Measurements from ENCODE around the gene RAD51B.

The RAD51B gene

DNA sequence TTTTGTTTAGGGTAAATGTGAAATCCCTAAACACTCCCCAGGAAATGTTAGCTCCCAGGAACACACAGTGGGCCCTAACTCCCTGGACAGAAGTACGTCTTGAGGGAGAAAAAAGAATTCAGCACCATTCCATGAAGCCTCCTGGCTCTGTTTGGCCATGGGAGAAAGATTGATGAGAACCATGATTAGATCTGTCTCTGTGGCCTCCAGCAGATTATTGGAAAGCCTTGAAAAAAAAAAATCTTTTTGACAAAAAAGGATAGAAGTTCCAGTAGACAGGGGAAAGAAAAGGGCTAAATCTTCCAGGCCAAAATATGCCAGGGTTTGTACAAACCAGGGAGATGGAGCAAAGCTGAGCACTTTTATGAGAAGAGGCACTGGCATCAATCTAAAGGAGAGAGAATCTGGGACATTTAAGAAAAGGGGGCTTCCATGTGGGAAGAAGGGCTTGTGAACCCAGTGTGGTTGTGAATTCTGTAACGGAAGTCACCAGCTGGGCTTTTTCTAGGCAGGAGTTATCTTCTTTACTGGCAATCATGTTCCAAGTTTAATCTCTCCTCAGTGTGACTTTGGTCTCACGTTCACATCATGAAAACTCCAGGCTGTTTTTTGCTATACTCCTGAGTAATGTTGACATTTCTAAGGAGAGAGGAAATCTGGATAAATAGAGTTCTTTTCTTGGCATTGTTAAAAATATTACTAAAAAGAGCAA, 426.7 kb downstream of the RAD51B start:
- no peak overlapping the region for H2AFZ ChIP-seq (ENCODE audit: low read length)
- H3K4me1 ChIP-seq (ENCODE audit: low read length) = no peaks in the 10 kb centered on the region
- H3K9ac ChIP-seq (ENCODE audit: low read length) = no peak overlapping the region
- no peak for DNase-seq
- no peak overlapping the region for H3K4me2 ChIP-seq (ENCODE audit: low read depth, low read length)
- H3F3A ChIP-seq (ENCODE audit: insufficient read depth, low read length) = no peaks in the 10 kb centered on the region
- no peaks in the 10 kb centered on the region for H3K27me3 ChIP-seq (replicated peaks; ENCODE audit: insufficient read depth, low read length)
- no peaks in the 10 kb centered on the region for H4K20me1 ChIP-seq (ENCODE audit: insufficient read depth, low read length)
- no peaks in the 10 kb centered on the region for H3K9me2 ChIP-seq (replicated peaks; ENCODE audit: insufficient read depth, low read length)
- no peaks in the 10 kb centered on the region for H3K79me2 ChIP-seq (ENCODE audit: low read length)
- no peak overlapping the region for H3K4me3 ChIP-seq (ENCODE audit: low read length)
- TF ChIP-seq, protein P1, sequence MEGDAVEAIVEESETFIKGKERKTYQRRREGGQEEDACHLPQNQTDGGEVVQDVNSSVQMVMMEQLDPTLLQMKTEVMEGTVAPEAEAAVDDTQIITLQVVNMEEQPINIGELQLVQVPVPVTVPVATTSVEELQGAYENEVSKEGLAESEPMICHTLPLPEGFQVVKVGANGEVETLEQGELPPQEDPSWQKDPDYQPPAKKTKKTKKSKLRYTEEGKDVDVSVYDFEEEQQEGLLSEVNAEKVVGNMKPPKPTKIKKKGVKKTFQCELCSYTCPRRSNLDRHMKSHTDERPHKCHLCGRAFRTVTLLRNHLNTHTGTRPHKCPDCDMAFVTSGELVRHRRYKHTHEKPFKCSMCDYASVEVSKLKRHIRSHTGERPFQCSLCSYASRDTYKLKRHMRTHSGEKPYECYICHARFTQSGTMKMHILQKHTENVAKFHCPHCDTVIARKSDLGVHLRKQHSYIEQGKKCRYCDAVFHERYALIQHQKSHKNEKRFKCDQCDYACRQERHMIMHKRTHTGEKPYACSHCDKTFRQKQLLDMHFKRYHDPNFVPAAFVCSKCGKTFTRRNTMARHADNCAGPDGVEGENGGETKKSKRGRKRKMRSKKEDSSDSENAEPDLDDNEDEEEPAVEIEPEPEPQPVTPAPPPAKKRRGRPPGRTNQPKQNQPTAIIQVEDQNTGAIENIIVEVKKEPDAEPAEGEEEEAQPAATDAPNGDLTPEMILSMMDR (IDR thresholded peaks at IDR 0.05; ENCODE audit: low read length) = no peak
- TF ChIP-seq EZH2 (optimal IDR thresholded peaks at IDR 0.05; ENCODE audit: low read depth, low read length) (no peak), EZH2phosphoT487 (IDR thresholded peaks at IDR 0.05; ENCODE audit: low read length) (no peak)
- H3K36me3 ChIP-seq (replicated peaks; ENCODE audit: insufficient read depth, low read length) = no peaks in the 10 kb centered on the region
- H3K27ac ChIP-seq (ENCODE audit: low read length) = no peak overlapping the region
- H3K9me3 ChIP-seq (replicated peaks; ENCODE audit: insufficient read depth, low read length) = no peaks in the 10 kb centered on the region

DNA sequence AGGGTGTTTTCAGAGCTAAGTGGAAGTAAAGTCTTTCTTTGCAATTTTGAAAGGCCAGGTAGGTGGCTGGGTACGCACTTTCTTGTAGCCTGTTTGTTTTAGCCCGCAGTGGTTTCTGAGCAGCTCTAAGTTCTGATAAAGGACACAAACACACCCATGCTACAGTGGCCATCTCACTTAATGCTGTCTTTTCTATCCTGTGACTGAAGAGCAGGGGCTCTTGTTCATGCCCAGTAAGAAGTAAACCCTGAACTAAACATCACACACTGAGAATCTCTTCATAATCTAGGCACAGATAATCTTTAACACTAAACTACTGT, 427.2 kb downstream of the RAD51B start:
- no peaks in the 10 kb centered on the region for H3K79me2 ChIP-seq (ENCODE audit: low read length)
- no peak overlapping the region for H3K27ac ChIP-seq (ENCODE audit: low read length)
- no peaks in the 10 kb centered on the region for H3F3A ChIP-seq (ENCODE audit: insufficient read depth, low read length)
- no peak for TF ChIP-seq EZH2 (optimal IDR thresholded peaks at IDR 0.05; ENCODE audit: low read depth, low read length)
- TF ChIP-seq EZH2phosphoT487 (IDR thresholded peaks at IDR 0.05; ENCODE audit: low read length) = no peak
- TF ChIP-seq, protein P1 (IDR thresholded peaks at IDR 0.05; ENCODE audit: low read length) = no peak
- no peaks in the 10 kb centered on the region for H3K9me3 ChIP-seq (replicated peaks; ENCODE audit: insufficient read depth, low read length)
- H3K9ac ChIP-seq (ENCODE audit: low read length) = no peak overlapping the region
- no peak overlapping the region for H2AFZ ChIP-seq (ENCODE audit: low read length)
- H4K20me1 ChIP-seq (ENCODE audit: insufficient read depth, low read length) = no peaks in the 10 kb centered on the region
- H3K4me3 ChIP-seq (ENCODE audit: low read length) = no peak overlapping the region
- H3K36me3 ChIP-seq (replicated peaks; ENCODE audit: insufficient read depth, low read length) = no peaks in the 10 kb centered on the region
- no peaks in the 10 kb centered on the region for H3K9me2 ChIP-seq (replicated peaks; ENCODE audit: insufficient read depth, low read length)
- H3K4me1 ChIP-seq (ENCODE audit: low read length) = no peaks in the 10 kb centered on the region
- no peak overlapping the region for H3K4me2 ChIP-seq (ENCODE audit: low read depth, low read length)
- no peak for DNase-seq
- H3K27me3 ChIP-seq (replicated peaks; ENCODE audit: insufficient read depth, low read length) = no peaks in the 10 kb centered on the region

DNA sequence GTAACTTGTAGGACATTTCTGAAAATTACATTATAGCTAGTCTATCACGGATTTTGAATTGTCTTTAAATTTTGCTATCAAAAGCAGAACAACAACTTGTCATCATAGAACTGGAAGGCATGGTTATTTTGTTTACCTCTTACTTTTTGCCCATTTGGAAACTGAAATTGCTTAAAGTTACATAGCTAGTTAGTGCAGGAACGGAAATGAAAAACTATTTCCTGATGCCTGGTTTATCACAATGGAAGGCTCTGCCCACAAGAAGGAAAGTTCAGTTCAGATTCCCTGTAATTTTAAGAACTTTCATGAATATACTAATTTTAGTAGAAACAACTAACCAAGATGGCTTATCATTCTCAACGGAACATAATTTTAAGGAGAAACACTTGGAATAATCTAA, 427.7 kb downstream of the RAD51B start:
- Histone ChIP-seq H3K27me3 (replicated peaks; ENCODE audit: insufficient read depth, low read length) (no peaks in the 10 kb centered on the region), H4K20me1 (ENCODE audit: insufficient read depth, low read length) (no peaks in the 10 kb centered on the region), H3K79me2 (ENCODE audit: low read length) (no peaks in the 10 kb centered on the region), H2AFZ (ENCODE audit: low read length) (no peak overlapping the region), H3K4me3 (ENCODE audit: low read length) (no peak overlapping the region), H3K9me2 (replicated peaks; ENCODE audit: insufficient read depth, low read length) (no peaks in the 10 kb centered on the region), H3K36me3 (replicated peaks; ENCODE audit: insufficient read depth, low read length) (no peaks in the 10 kb centered on the region), H3K9me3 (replicated peaks; ENCODE audit: insufficient read depth, low read length) (no peaks in the 10 kb centered on the region), H3K4me2 (ENCODE audit: low read depth, low read length) (no peak overlapping the region), H3F3A (ENCODE audit: insufficient read depth, low read length) (no peaks in the 10 kb centered on the region), H3K4me1 (ENCODE audit: low read length) (no peaks in the 10 kb centered on the region), H3K27ac (ENCODE audit: low read length) (no peak overlapping the region), H3K9ac (ENCODE audit: low read length) (no peak overlapping the region)
- no peak for DNase-seq
- TF ChIP-seq EZH2 (optimal IDR thresholded peaks at IDR 0.05; ENCODE audit: low read depth, low read length) (no peak), EZH2phosphoT487 (IDR thresholded peaks at IDR 0.05; ENCODE audit: low read length) (no peak)
- TF ChIP-seq, protein P1 (IDR thresholded peaks at IDR 0.05; ENCODE audit: low read length) = no peak
